NCI-H1092 (cell line): Measurements from ENCODE around the gene ZNF786.
"Not testable (repeated sequence)": the region's sequence is repeated elsewhere in the genome, so short reads cannot be mapped to it uniquely, and the experiment has no call there.

ENCODE experiments used
- DNase-seq: peaks from one replicate; lab custom pipeline; 2025; lab: John Stamatoyannopoulos, UW

ZNF786 gene

DNA sequence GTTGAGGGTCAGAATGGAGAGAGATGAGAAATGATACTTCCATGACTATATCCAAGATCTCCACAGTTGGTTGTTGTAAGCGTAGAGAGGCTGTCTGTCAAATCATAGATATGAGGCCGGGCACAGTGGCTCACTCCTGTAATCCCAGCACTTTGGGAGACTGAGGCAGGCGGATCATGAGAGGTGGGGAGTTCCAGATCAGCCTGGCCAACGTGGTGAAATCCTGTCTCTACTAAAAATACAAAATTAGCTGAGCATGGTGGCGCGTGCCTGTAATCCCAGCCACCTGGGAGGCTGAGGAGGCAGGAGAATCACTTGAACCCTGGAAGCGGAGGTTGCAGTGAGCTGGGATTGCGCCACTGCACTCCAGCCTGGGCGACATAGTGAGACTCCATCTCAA, 60.1 kb downstream of the ZNF786 start:
- DNase-seq = not testable (repeated sequence)

DNA sequence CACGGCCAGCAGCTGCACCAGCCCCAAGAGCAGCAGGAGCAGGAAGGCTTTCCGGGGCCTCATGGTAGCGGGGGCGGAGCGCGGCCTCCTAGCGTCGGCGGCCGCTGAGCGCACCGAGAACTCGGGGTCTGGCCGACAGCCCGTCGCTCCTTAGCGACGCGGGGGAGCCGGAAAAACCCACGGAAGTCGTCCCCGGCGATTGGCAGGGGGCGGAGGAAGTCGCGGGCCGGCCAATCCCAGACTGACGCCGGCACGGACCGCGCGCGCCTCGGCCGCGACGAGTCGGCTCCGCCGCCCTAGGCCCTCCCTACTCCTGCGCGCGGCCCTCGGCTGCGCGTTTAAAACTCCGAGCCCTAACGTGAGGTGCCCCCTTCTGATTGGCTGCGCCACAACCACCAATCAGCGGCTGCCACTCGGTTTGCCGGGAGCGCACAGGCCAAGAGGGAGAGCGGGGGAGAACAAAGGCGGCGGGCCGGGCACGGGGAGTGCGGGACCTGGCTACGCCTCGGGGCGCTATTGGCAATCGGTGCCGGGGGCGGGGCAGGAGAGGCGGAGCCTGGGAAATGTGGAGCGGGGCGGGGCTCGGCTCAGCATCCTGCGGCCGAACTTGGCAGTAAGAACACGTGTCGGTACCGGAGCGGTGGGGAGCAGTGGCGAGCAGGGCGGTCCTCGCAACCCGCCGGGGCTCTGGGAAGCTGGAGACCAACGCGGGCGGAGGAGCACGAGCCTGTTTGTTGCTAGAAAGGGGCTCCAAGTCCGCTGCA, 62.0 kb downstream of the ZNF786 start, which contains the start of gene PDIA4:
Gene PDIA4, minus strand, starts transcription at position 160 of the 764 bp plus-strand sequence. Its CDS starts 97 bp downstream, at position 63.
- DNase-seq = peak; percentile 100

DNA sequence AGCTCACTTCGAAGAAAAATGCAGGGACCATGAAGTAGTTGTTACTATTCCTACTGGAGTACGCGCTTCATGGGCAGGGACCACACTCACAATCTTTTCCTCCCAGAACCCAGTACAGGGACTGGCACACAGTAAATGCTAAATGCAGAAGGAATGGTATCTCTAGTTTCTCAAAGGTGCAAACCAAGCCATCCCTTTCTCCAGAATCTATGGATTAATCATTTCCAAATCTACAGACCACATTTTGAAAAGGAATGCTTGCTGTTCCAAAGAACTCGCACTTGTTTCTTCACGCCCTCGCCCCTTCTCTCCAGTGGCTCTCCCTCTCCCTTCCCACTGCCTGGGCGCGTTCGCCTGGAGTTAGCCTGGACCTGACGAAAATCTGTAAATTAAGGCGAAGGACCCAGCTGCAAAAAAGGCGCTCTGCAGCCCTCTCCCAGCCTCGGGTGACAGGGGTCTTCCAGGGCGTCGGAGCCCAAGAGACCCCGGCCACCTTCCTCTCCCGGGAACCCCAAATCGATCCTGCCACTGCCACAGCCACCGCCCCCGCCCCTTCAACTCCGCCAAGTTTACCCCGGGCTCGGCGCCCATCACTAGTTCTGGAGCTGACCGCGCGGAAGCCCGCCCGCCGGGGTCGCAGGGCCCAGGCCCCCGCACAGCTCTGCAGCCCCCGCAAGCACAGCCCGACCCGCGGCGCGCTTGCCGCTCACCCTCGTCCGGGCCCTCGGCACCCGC, 62.7 kb downstream of the ZNF786 start:
- no peak for DNase-seq

DNA sequence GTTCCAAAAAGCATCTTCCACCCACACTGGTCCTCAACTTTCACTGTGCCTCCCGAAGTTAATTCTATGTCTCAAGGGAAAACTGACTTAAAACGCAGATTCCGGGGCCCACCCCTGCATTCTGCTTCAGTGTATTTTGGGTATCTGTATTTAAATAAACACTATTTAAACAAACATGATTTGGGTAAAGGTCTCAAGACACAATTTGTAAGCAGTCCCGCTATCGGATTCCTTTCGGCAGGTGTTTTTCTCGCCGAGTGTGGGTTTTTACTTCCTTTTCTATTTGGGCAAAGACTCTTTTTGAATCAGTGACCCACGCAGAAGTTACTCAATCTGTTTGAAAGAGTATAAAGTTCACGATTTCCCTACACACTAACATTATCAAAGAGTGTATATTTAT, 63.5 kb downstream of the ZNF786 start:
- no peak for DNase-seq

DNA sequence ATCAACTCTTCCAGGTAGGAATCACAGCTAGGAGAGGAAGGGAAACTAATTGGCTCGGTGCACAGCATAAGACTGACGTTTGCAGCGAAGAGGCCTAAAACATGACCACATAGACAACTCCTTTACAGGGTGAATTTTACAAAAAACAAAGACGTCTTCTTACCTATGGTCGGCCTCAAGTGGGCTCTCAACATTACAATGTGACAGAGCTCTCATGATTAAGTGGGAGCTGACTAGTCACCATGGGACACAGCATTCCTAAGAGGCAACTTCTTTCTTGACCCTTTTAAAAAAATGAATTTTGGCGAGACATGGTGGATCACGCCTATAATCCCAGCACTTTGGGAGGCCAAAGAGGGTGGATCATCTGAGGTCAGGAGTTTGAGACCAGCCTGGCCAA, 66.9 kb downstream of the ZNF786 start:
- DNase-seq = no peak

DNA sequence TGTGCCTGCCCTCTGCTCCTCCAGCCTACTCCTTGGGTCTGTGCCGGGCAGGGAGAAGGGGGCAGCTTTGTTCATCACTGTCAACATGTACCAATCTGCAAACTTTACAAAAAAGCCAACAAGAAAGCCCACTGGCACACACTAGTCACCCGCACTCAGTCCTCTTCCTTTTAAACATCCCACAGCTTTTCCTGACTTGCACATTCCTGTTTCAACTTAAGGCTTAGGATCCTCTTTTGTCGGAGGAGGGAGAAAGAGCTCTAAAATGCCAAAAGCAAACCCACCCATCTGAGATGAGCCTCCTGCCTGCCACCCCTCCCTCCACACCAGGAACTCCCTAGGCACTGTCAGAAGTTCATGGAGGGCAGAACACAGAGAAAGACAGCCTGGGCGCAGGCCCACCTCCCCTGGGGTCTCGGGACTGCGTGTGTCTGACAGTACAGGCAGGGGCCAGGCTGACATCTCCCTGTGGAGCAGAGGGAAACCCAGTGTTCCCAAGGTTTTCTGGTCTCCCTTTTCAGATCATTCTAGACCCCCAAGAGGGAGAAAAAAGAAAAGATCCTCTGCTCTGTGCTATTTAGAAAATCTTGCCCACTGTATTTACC, 67.7 kb downstream of the ZNF786 start:
- DNase-seq = no peak

DNA sequence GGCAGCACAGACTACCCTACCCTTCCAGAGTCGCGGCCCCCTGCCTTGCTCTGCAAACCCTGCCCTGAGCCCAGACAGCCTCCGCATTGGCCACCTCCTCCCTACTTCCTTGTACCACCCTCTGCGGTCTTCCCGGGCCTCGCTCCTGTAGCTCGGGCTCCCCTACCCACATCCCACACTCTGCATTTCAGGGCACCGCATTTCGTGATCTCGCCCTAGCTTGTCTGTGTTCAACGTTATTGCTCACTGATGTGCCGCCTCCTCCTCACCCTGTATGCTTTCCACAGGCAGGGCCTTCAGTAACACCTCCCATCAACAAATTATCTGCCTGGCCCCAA, 68.8 kb downstream of the ZNF786 start:
- no peak for DNase-seq

DNA sequence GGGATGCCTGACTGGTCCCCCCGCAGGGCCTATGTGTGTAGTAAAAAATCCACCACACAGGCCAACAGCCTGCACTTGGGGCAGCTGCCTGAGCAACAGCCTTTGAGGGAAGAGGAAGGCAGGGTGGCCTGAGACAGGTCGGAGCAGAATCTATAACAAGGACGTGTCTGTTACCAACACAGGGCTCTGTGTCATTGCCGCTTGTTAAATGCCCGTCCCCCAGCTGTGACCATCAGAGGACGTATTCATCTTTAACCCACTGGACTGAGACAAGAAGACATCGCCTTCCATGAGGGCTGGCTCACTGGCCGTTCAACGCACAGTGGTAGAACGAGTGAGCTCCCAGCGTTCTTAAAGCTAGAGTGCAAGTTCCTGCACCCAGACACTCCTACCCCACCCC, 70.0 kb downstream of the ZNF786 start:
- DNase-seq = no peak
